Body of pancreas (tissue), 4 donors: ENCODE data around the gene ZNF709. TPM values are rescaled to one million over a fixed set of nuclear protein-coding genes. Genes with fewer than 3 reads are reported as not detected.

Experiments used
- ATAC-seq: fragments of 150-250 bp; one replicate; pipeline ENCODE4 v1.9.1; 2016
- DNase-seq, 4 donors: peaks; one replicate each; pipeline ENCODE4 v3.0.0-alpha.2; 2019
- H3K27ac ChIP-seq, 4 donors: fragments of 200-600 bp; sonication (generic); 1 replicate in 3 of 4; 2 replicates in 1 of 4; pipeline versions ENCODE4 v1.5.1 to v1.6.1; 2016 to 2019; ENCODE audit warnings: mild to moderate bottlenecking in 1 of 4, mixed read lengths in 1 of 4, moderate library complexity in 1 of 4
- H3K27me3 ChIP-seq, 2 donors: fragments of 200-600 bp; sonication (generic); one replicate each; pipeline ENCODE4 v1.6.0; 2016; ENCODE audit warnings: mild to moderate bottlenecking in 1 of 2
- H3K36me3 ChIP-seq, 2 donors: fragments of 200-600 bp; sonication (generic); replicated peaks in 1 of 2; 2 replicates each; pipeline ENCODE4 v1.5.1; 2016; ENCODE audit warnings: low read depth in 2 of 2; ENCODE audit not compliant: insufficient read depth in 1 of 2
- H3K4me1 ChIP-seq: fragments of 200-600 bp; sonication (generic); one replicate; pipeline ENCODE4 v1.6.0; 2016
- H3K4me3 ChIP-seq, 2 donors: fragments of 200-600 bp; sonication (generic); 1 replicate in 1 of 2; 2 replicates in 1 of 2; pipeline ENCODE4 v1.5.1; 2016 to 2019
- H3K9me3 ChIP-seq, 3 donors: fragments of 200-600 bp; sonication (generic); 1 replicate in 2 of 3; 2 replicates in 1 of 3; pipeline ENCODE4 v1.5.1; 2016
- CTCF ChIP-seq, 7 experiments: fragments of 450-650 bp in 4 of 7; fragments of 200-600 bp in 3 of 7; sonication (generic) in 3 of 7; IDR thresholded peaks; one replicate each; pipeline ENCODE4 v1.5.1; 2016 to 2019; ENCODE audit warnings: antibody characterized with exemption in 7 of 7
- POLR2A ChIP-seq, 3 donors: fragments of 450-650 bp; IDR thresholded peaks; one replicate each; pipeline ENCODE4 v1.6.1; 2016; ENCODE audit warnings: antibody characterized with exemption in 3 of 3, mild to moderate bottlenecking in 2 of 3
- WGBS, 2 donors: methylation state at CpG; one replicate each; pipeline ENCODE4 v1.1.5; 2017; 5-methylcytosine and 5-hydroxymethylcytosine counted together
- intact Hi-C: fragments of 100-400 bp; cut with DNase I; formaldehyde crosslinking; loops from one replicate; pipeline ENCODE4 v1.15.1; 2023
- small RNA-seq: library from RNA; depleted of rRNA; stranded (forward); fragments of <200 nt; gene quantifications from one replicate; pipeline ENCODE3, GENCODE V24; 2016
- total RNA-seq, 2 donors: library from RNA; depleted of rRNA; stranded (reverse); fragments of >200 nt; gene quantifications; one replicate each; pipeline ENCODE4 v1.1.0, GENCODE V29; 2016

The ZNF709 gene
- total RNA-seq, 2 donors from 2014 or later = 2.3 to 3.1 TPM

GRCh38 chr19:12411893-12412292 is 72.7 kb downstream of the ZNF709 start:
- intact Hi-C loops = no loop called here
- no peak for ATAC-seq

More at GRCh38 chr19:12411893-12412292, 72.7 kb downstream of the ZNF709 start:
- Histone ChIP-seq H3K9me3 (no peaks in the 10 kb centered on the region), H3K27ac (no peak overlapping the region), H3K36me3 (no peaks in the 10 kb centered on the region), H3K4me3 (no peak overlapping the region), H3K27me3 (no peaks in the 10 kb centered on the region), H3K4me1 (no peaks in the 10 kb centered on the region)
- 98 to 100% methylated on average over 2 of the region's 2 CpGs for WGBS, 2 donors
- DNase-seq = no peak
- TF ChIP-seq CTCF (IDR thresholded peaks at IDR 0.05) (no peak), POLR2A (IDR thresholded peaks at IDR 0.05) (no peak)

Small RNAs within 50 kb of the gene (small RNA-seq; reads per million reads assigned to genes)
- gene MTCO1P27 = not detected
- not detected for gene PPIAP20

Other genes with a start within 250 kb of the ZNF709 start
- gene ZNF44, start 189.9 kb downstream of the ZNF709 start, total RNA-seq = 10 to 100 TPM in 1 of 2 donors, 1 to 10 TPM in 1; 8.8 to 10.5 TPM
- gene ZNF563, start 151.2 kb downstream of the ZNF709 start, total RNA-seq = 1 to 10 TPM in 1 of 2 donors, under 1 TPM in 1; 0.99 to 6.0 TPM
- gene ZNF442, start 119.1 kb downstream of the ZNF709 start, total RNA-seq = 1 to 10 TPM in 1 of 2 donors, under 1 TPM in 1; 0.66 to 2.9 TPM
- gene ZNF799, start 83.5 kb downstream of the ZNF709 start, total RNA-seq = 1 to 10 TPM; 4.2 to 4.6 TPM
- gene ZNF443, start 43.8 kb downstream of the ZNF709 start, total RNA-seq = 1 to 10 TPM; 3.6 to 5.2 TPM
- gene ZNF564, start 66.7 kb upstream of the ZNF709 start, total RNA-seq = 10 to 100 TPM in 1 of 2 donors, 1 to 10 TPM in 1; 5.2 to 14.2 TPM
- gene ZNF490, start 126.0 kb upstream of the ZNF709 start, total RNA-seq = 1 to 10 TPM; 2.0 to 2.6 TPM
- 10 to 100 TPM in 1 of 2 donors, 1 to 10 TPM in 1; 9.9 to 16.9 TPM for gene ZNF791, start 126.1 kb upstream of the ZNF709 start, total RNA-seq
- gene MAN2B1, start 181.9 kb upstream of the ZNF709 start, total RNA-seq = 10 to 100 TPM; 30.0 to 48.0 TPM
- gene WDR83, start 182.0 kb upstream of the ZNF709 start, total RNA-seq = 10 to 100 TPM; 12.5 to 37.2 TPM
- 100 to 1,000 TPM in 1 of 2 donors, 10 to 100 TPM in 1; 55.8 to 136 TPM for gene DHPS, start 197.1 kb upstream of the ZNF709 start, total RNA-seq
- gene GNG14, start 203.2 kb upstream of the ZNF709 start, total RNA-seq = not detected
- gene FBXW9, start 211.8 kb upstream of the ZNF709 start, total RNA-seq = 1 to 10 TPM; 3.9 to 4.0 TPM
- gene TNPO2, start 239.1 kb upstream of the ZNF709 start, total RNA-seq = 10 to 100 TPM; 15.0 to 35.6 TPM
- 100 to 1,000 TPM; 187 to 282 TPM for gene TRIR, start 249.9 kb upstream of the ZNF709 start, total RNA-seq